ENCODE data around the gene PABPC1L.
A peak's percentile ranks its signal among the peaks of the same experiment; 100 is the strongest.
"Not testable (repeated sequence)": the region's sequence is repeated elsewhere in the genome, so short reads cannot be mapped to it uniquely, and the experiment has no call there.

Gene PABPC1L

DNA sequence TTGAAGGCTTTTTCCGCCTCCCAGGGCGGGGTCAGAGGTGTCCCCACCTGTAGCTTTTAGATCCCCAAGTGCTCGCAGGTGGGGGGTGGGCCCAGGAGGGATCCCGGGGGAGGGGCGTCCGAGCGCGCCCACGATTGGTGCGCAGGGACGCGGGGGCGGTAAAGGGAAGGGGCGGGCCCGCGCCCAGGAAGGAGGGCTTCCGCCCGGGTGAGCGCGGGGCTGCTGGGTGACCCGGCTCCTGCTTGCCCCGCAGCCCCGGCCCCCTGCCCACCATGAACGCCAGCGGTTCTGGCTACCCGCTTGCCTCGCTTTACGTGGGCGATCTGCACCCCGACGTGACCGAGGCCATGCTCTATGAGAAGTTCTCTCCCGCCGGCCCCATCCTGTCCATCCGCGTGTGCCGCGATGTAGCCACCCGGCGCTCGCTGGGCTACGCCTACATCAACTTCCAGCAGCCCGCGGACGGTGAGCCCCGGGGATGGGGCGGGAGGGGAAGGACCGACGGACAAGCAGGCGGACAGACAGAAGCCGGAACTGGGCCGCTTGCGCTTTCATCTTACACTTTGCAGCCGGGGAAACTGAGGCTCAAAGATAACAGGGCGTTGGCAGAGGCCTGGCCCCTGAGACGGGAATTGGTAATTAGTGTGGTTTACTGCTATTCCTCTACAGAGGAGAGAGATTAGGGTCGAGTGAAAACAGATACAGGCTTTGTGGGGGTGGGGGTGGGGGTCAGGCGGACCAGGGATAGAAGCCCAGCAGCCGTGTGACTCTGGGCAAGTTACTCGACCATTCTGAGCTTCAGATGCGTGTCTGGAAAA, at the start of gene PABPC1L:
Gene PABPC1L (plus strand): TSS at position 189 of the 818 bp plus-strand sequence. CDS start 84 bp downstream, at position 273.
- DNase-seq, result peak; percentile 87

DNA sequence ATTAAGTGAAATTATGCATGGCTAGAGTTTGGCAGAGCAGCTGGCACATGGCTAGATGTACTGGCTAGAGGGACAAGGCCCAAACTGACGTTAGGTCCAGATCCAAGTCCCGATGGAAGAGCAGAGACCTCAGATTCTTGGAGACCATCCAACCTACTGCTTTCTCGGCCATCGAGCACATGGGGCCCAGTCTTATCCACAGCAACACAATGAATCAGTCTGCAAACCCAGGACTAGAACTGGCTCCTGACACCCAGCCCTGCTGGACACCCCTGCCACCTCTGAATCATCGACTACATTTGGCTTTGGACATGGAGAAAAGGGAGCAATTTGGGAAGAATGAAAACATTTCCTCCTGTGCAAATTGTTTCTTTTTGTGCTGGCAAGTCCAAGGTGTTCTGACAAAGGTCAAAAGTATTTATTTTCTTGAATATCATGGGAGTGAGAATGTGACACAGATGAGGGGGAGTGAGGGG, 48.3 kb upstream of the PABPC1L start:
- no peak for DNase-seq

GRCh38 chr20:44862286-44862685, 47.6 kb upstream of the PABPC1L start:
- DNase-seq, result no peak

DNA sequence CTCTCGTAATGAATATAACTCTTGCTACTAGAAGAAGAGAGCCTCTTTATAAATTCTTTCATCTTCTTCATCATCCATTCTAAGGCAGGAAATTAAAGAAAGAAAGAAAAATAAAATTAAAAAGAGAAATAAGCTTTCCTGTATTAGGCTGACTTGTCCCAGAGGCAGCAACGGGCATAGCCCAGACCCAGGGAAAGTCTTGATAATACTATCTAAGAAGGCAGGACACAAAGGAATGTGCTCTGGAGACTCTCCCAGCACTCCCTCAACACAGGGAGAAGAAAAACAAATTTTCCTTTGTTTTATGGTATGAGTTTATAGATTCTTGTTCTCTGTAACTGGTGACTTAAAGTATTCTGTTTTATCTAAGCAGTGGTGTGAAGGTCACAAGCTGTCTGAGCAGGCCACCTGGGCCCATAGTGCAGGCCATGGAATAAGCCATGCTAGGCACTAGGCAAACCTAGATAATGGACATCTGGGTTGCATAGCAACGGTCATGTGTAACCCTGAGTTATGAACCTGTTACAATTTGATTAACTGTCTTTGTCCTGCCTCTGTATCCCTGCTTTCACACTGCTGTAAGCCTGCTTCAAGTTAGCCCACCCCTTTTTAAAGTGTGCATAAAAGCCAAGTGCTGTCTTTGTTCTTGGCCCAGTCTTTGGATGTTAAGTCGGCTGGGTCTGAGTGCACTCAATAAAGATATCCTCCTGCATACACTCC, 46.3 kb upstream of the PABPC1L start:
- not testable (repeated sequence) for DNase-seq

DNA sequence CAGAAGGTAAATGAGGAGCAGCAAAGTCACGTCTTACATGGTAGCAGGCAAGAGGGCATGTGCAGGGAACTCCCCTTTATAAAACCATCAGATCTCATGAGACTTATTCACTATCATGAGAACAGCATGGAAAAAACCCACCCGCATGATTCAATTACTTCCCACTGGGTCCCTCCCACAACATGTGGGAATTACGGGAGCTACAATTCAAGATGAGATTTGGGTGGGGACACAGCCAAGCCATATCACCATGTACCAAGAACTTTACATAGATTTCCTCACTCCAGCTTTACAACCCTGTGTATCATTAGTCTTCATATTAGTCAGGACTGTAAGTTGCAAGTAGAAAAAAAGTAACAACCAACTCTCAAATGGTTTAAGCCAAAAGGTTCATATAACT, 45.4 kb upstream of the PABPC1L start:
- DNase-seq, result not testable (repeated sequence)

DNA sequence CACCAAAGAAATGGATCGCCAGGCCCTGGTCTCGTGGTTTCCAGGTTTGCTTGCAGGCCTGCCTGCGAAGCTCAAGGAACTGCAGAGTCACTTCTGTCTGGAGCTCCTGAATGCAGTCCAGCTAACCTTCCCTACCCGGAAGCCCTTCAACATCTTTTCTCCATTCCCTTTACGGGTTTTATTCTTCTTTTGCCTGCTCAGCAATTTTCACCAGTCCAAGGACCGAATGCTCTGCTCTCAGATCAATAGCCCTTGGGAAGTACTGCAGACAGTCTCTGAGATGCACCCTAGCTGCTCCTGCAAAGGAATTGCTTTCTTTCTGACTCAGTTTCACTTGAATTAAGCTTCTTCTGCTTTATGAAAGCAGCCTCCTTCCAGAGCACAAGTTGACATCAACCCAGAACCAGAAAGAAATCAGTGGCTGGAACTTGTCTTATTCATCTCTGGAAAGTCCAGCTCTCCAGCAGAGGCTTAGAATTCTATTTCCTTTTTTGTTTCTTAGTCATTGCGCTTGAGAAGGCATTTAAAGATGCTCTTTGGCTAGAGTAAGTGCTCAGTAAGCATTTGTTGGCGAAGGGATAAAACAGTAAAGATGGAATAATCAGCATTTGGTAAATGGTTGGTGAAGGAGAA, 43.0 kb upstream of the PABPC1L start:
- DNase-seq, result no peak

DNA sequence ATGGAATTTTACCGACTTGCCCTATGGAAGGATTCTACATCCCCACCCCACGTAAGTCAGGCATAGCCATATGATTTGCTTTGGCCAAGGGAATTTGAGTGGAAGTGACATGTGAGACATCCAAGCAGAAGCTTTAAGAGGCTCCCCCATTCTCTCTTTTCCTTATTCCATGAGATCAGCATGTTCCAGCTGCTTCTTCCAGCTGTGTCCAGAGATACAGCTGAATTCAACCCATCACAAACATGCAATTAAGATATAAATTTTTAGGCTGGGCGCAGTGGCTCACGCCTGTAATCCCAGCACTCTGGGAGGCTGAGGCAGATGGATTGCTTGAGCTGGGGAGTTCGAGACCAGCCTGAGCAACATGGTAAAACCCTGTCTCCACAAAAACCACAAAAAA, 40.4 kb upstream of the PABPC1L start:
- no peak for DNase-seq

GRCh38 chr20:44882360-44882759, 27.5 kb upstream of the PABPC1L start:
- not testable (repeated sequence) for DNase-seq

- DNase-seq, result no peak
These were observed 26.5 kb upstream of the PABPC1L start for GRCh38 chr20:44883214-44883902.

GRCh38 chr20:44884907-44885391, 24.9 kb upstream of the PABPC1L start:
- no peak for DNase-seq

- peak; percentile 96 for DNase-seq
These were observed 24.2 kb upstream of the PABPC1L start, which contains the start of gene YWHAB for GRCh38 chr20:44885392-44886265. Gene YWHAB (plus strand): TSS chr20:44885705. CDS start chr20:44901534, 15,829 bp downstream.

DNA sequence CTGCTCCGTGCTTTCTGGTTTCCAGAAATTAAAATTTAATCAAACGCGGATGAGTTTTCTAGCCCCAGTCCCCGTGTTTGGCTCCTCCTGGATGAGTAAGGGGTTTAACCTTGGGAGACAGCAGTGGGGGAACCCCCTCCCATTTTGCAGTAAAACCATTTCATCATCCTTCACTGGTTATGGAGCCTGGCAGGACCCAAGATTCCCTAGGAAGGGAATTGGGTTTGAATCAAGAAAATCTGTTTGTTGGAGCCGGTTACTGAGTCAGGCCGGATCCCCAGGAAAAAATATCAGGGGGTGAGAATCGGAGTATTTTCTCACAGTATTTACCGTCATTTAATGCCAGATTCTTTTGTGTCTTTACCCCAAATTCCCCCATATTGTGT, 23.6 kb upstream of the PABPC1L start:
- no peak for DNase-seq

DNA sequence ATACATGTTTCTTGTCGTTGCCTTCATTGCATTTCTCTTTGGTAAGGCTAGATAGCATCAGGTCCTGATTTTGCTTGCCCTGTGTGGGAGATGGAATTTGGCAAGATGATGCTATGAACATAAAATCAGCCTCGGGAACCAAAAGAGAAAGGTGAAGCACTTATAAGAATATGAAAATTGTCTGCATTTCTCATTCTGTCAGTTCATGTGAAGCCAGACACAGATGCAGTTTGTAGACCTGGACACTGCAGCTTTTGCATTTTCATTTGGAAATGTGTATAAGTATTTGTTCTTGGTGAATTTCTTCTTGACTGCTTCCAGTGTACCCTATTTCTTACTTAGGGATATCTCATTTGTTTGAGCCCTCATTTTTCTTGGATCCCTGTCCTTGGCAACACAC, 23.0 kb upstream of the PABPC1L start:
- DNase-seq, result no peak

DNA sequence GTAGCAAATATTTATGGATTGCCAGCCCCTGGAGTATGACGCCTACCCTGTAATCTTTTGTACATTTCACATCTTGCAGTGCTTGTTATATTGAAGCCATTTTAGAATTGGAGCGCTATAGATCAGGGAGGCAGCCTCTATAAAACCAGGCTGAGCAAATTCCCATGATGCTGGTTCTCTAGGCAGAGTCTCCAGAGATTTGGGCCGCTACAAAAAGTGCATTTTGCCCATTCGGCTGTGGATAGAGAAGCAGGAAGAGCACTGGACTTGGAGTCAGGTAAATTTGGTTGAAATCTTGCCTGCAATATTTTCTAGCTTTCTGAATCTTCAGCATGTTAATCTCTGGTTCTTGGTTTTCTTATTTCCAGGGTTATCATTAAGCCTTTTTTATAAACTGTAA, 22.4 kb upstream of the PABPC1L start:
- no peak for DNase-seq

- DNase-seq, result no peak
These were observed 21.4 kb upstream of the PABPC1L start for GRCh38 chr20:44888226-44889103.

GRCh38 chr20:44891826-44892225, 18.0 kb upstream of the PABPC1L start:
- DNase-seq, result no peak

GRCh38 chr20:44894959-44895358, 14.9 kb upstream of the PABPC1L start:
- no peak for DNase-seq

GRCh38 chr20:44896583-44896982, 13.3 kb upstream of the PABPC1L start:
- no peak for DNase-seq

- DNase-seq, result no peak
These were observed 12.7 kb upstream of the PABPC1L start for GRCh38 chr20:44897133-44897532.

DNA sequence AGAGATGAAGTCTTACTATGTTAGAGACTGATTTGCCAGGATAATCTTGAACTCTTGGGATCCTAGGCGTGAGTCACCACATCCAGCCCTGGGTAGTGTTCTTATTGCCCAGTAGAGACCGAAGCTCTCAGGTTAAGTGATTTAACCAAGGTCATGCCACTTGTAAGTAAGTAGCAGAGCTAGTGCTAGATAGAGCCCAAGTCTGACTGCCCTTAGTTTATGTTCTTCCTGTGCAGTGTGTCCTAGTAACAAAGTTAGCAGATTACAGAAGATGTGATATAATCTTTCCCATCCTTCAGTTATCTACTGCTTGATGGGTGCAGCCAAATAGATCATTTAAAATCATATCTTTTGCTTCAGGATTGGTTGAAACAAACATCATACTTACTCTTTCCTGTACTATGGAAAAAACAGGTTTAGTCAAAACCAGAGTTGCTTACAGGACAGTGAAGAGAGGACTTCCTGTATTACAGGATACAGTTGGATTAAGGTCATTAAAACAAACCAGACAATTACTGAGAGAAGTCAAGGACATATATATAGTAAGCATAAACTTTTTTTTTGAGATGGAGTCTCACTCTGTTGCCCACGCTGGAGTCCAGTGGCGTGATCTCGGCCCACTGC, 9.5 kb upstream of the PABPC1L start:
- DNase-seq, result no peak

Data from NCI-H510A treated with DMSO at 0.1 percent for 48 hours (cell line).